Measurements from ENCODE around the gene CMSS1. TPM values are rescaled to one million over a fixed set of nuclear protein-coding genes. Genes with fewer than 3 reads are reported as not detected.

Gene CMSS1
- total and polyA plus RNA-seq, 8 donors: 14.4 to 29.9 (median 15.9) TPM

- H3K9me3 ChIP-seq: no peaks in the 10 kb centered on the region
- H3K27ac ChIP-seq: no peak overlapping the region
- no peak overlapping the region for H3K4me3 ChIP-seq
- no peaks in the 10 kb centered on the region for H3K36me3 ChIP-seq
- TF ChIP-seq, protein P1, sequence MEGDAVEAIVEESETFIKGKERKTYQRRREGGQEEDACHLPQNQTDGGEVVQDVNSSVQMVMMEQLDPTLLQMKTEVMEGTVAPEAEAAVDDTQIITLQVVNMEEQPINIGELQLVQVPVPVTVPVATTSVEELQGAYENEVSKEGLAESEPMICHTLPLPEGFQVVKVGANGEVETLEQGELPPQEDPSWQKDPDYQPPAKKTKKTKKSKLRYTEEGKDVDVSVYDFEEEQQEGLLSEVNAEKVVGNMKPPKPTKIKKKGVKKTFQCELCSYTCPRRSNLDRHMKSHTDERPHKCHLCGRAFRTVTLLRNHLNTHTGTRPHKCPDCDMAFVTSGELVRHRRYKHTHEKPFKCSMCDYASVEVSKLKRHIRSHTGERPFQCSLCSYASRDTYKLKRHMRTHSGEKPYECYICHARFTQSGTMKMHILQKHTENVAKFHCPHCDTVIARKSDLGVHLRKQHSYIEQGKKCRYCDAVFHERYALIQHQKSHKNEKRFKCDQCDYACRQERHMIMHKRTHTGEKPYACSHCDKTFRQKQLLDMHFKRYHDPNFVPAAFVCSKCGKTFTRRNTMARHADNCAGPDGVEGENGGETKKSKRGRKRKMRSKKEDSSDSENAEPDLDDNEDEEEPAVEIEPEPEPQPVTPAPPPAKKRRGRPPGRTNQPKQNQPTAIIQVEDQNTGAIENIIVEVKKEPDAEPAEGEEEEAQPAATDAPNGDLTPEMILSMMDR (IDR thresholded peaks at IDR 0.05): no peak
- H3K27me3 ChIP-seq: no peaks in the 10 kb centered on the region
- FAIRE-seq (no peak), ATAC-seq (peak in 3 of 4 donors; percentile 39 to 55 (median 40)), DNase-seq (no peak)
- 54 to 62% methylated on average over 3 of the region's 3 CpGs for WGBS, 2 donors
- intact Hi-C loops (cut with DNase I): no loop called here
- no peaks in the 10 kb centered on the region for H3K4me1 ChIP-seq
Measured at GRCh38 chr3:99825004-99825640, 7.5 kb downstream of the CMSS1 start.

DNA sequence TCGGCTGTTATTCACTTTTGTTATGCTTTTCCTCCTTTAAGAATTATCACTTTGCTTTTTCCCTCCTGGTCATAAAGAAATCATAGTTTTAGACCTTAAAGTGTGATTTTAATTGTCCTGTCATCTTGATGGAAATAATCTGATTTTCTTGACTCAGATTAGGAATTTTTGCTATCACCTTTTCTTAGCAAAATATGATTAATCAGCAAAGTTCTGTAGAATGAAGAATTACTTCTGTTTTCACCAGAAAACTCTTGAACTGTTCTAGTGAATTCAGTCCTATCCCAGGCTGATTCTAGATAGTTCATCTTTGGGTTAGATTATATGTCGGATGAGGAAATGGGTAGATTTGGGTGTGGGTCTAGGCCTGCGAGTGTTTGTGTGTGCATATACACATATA, 12.2 kb downstream of the CMSS1 start:
- WGBS, 2 donors: 87 to 88% methylated on average over 3 of the region's 3 CpGs

DNA sequence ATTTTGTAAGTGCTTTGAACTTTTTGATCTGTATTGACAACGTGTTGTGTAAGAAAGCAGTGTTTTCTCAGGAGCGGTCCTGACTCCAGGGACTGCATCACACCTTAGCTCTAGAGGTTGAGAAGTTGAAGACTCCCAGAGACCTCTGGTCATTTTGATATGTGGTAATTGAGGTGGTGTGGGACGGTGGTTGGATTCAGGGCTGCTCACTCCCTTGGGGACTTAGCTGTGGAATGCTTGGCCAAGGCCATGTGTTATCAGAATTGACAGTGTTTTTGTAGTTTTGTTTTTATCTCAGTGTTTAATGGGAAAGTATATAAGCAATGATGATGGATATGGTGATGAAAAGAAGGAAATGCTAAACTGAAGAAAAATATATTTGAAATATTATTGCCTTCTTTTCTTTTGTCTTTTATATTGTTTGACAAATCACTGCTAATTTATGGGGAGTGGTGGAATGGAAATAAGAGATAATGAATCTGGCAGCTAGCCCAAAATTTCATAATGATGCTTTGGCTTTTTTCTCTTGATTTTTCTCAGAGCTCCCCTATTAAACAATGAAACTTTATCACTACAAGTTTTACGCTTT, 16.0 kb downstream of the CMSS1 start:
- DNase-seq (no peak), ATAC-seq (peak in 2 of 4 donors; percentile 20 to 25), FAIRE-seq (no peak)
- H3K27ac ChIP-seq: peak overlapping the region in 2 of 4 donors; percentile 2 to 4
- no peaks in the 10 kb centered on the region for H3K9me3 ChIP-seq
- WGBS, 2 donors: 37 to 39% methylated on average over 4 of the region's 4 CpGs
- H3K36me3 ChIP-seq: no peaks in the 10 kb centered on the region
- TF ChIP-seq, protein P1 (IDR thresholded peaks at IDR 0.05): no peak
- no peak overlapping the region for H3K4me3 ChIP-seq
- no peaks in the 10 kb centered on the region for H3K27me3 ChIP-seq
- intact Hi-C loops (cut with DNase I): loop anchor here in 2 of 3 donors (10.0 kb wide), 2 partner anchors 231 to 421 kb away; no protein-coding TSS in a partner anchor
- peaks cover 3 to 7% (median 3%) of the 10 kb centered on the region in 3 donors for H3K4me1 ChIP-seq

More for the DNA sequence above, 12.2 kb downstream of the CMSS1 start:
- no peak for FAIRE-seq
- intact Hi-C loops (cut with DNase I): loop anchor here in 2 of 3 donors (10.0 kb wide), 2 partner anchors 235 to 425 kb away; no protein-coding TSS in a partner anchor
- H3K4me1 ChIP-seq: peaks cover 3 to 7% (median 3%) of the 10 kb centered on the region in 3 donors
- H3K27ac ChIP-seq: no peak overlapping the region
- no peak for DNase-seq
- TF ChIP-seq, protein P1 (IDR thresholded peaks at IDR 0.05): no peak
- H3K9me3 ChIP-seq: no peaks in the 10 kb centered on the region
- H3K27me3 ChIP-seq: no peaks in the 10 kb centered on the region
- H3K36me3 ChIP-seq: no peaks in the 10 kb centered on the region
- no peak for ATAC-seq
- H3K4me3 ChIP-seq: no peak overlapping the region

GRCh38 chr3:99834211-99834957, 16.7 kb downstream of the CMSS1 start:
- no peak overlapping the region for H3K4me3 ChIP-seq
- peaks cover 3 to 7% (median 3%) of the 10 kb centered on the region in 3 donors for H3K4me1 ChIP-seq
- TF ChIP-seq, protein P1 (IDR thresholded peaks at IDR 0.05): no peak
- H3K27me3 ChIP-seq: no peaks in the 10 kb centered on the region
- DNase-seq (no peak), FAIRE-seq (no peak), ATAC-seq (no peak)
- intact Hi-C loops (cut with DNase I): loop anchor here in 2 of 3 donors (10.0 kb wide), 2 partner anchors 230 to 420 kb away; no protein-coding TSS in a partner anchor
- H3K36me3 ChIP-seq: no peaks in the 10 kb centered on the region
- no peak overlapping the region for H3K27ac ChIP-seq
- WGBS, 2 donors: 89 to 95% methylated on average over 2 of the region's 2 CpGs
- no peaks in the 10 kb centered on the region for H3K9me3 ChIP-seq
